OCI-LY1 (cell line): ENCODE results near the gene BST1.

Experiments used
- H2AFZ ChIP-seq: fragments of 200-600 bp; sonication (generic), shearing (Covaris generic); 2 replicates; pipeline ENCODE4 v1.6.0; 2014; ENCODE audit warnings: antibody characterized with exemption, mild to moderate bottlenecking, low read length
- H3F3A ChIP-seq: fragments of 200-600 bp; sonication (generic), shearing (Covaris generic); 2 replicates; pipeline ENCODE4 v1.6.0; 2014; ENCODE audit warnings: mild to moderate bottlenecking, antibody characterized with exemption, low read length, moderate library complexity; ENCODE audit not compliant: insufficient read depth
- H3K27ac ChIP-seq: fragments of 200-600 bp; sonication (generic); 2 replicates; pipeline ENCODE4 v1.5.1; 2014; ENCODE audit warnings: low read length, mixed run types, mild to moderate bottlenecking, low read depth; ENCODE audit not compliant: poor library complexity, severe bottlenecking
- H3K27me3 ChIP-seq: fragments of 200-600 bp; sonication (generic); 2 replicates; pipeline ENCODE4 v1.6.0; 2014; ENCODE audit warnings: antibody characterized with exemption, mild to moderate bottlenecking, low read length, moderate library complexity; ENCODE audit not compliant: insufficient read depth
- H3K36me3 ChIP-seq: fragments of 200-600 bp; sonication (generic); 2 replicates; pipeline ENCODE4 v1.6.1; 2014; ENCODE audit warnings: mild to moderate bottlenecking, antibody characterized with exemption, low read length, moderate library complexity, mixed read lengths; ENCODE audit not compliant: insufficient read depth
- H3K4me1 ChIP-seq: fragments of 200-600 bp; sonication (generic); 2 replicates; pipeline ENCODE4 v1.5.1; 2014; ENCODE audit warnings: mild to moderate bottlenecking, low read length, moderate library complexity; ENCODE audit not compliant: insufficient read depth, severe bottlenecking
- H3K4me2 ChIP-seq: fragments of 200-600 bp; sonication (generic), shearing (Covaris generic); 2 replicates; pipeline ENCODE4 v1.6.1; 2014; ENCODE audit warnings: low read length
- H3K4me3 ChIP-seq: fragments of 200-600 bp; sonication (generic); 2 replicates; pipeline ENCODE4 v1.5.1; 2014; ENCODE audit warnings: low read length, low read depth, mild to moderate bottlenecking, mixed read lengths; ENCODE audit not compliant: poor library complexity, severe bottlenecking
- H3K79me2 ChIP-seq: fragments of 200-600 bp; shearing (Covaris generic); 2 replicates; pipeline ENCODE4 v1.6.1; 2016; ENCODE audit warnings: mixed run types, low read length, mixed read lengths; ENCODE audit not compliant: insufficient read depth
- H3K9ac ChIP-seq: fragments of 200-600 bp; sonication (generic), shearing (Covaris generic); 2 replicates; pipeline ENCODE4 v1.6.1; 2014; ENCODE audit warnings: mild to moderate bottlenecking, low read length, mixed read lengths
- H3K9me2 ChIP-seq: fragments of 200-600 bp; sonication (generic), shearing (Covaris generic); 2 replicates; pipeline ENCODE4 v1.6.1; 2014; ENCODE audit warnings: low read depth, mild to moderate bottlenecking, low read length, mixed read lengths
- H3K9me3 ChIP-seq: fragments of 200-600 bp; shearing (Covaris generic); 2 replicates; pipeline ENCODE4 v1.6.1; 2014; ENCODE audit warnings: low read length, mixed read lengths
- H4K20me1 ChIP-seq: fragments of 200-600 bp; sonication (generic), shearing (Covaris generic); 2 replicates; pipeline ENCODE4 v1.6.0; 2016; ENCODE audit warnings: mild to moderate bottlenecking, low read length; ENCODE audit not compliant: insufficient read depth
- CTCF ChIP-seq: fragments of 200-600 bp; sonication (generic), shearing (Covaris generic); IDR thresholded peaks from 2 replicates; pipeline ENCODE4 v1.5.1; 2017; ENCODE audit warnings: mild to moderate bottlenecking, antibody characterized with exemption, low read length, moderate library complexity, mixed read lengths
- EZH2 ChIP-seq: fragments of 200-600 bp; sonication (generic), shearing (Covaris generic); IDR thresholded peaks from 2 replicates; pipeline ENCODE4 v1.8.0; 2017; ENCODE audit warnings: borderline replicate concordance, mixed run types, mild to moderate bottlenecking, antibody characterized with exemption, low read length, moderate library complexity, mixed read lengths

The BST1 gene

GRCh38 chr4:15707363-15707715 lies 4.5 kb downstream of the BST1 start:
- Histone ChIP-seq H3F3A (no peaks in the 10 kb centered on the region), H3K4me2 (no peak overlapping the region), H2AFZ (no peak overlapping the region), H3K27ac (no peak overlapping the region), H3K9ac (no peak overlapping the region), H3K79me2 (no peaks in the 10 kb centered on the region), H3K4me3 (no peak overlapping the region), H3K27me3 (no peaks in the 10 kb centered on the region), H4K20me1 (no peaks in the 10 kb centered on the region), H3K4me1 (peaks cover 4% of the 10 kb centered on the region), H3K36me3 (no peaks in the 10 kb centered on the region), H3K9me3 (no peaks in the 10 kb centered on the region), H3K9me2 (no peaks in the 10 kb centered on the region)
- TF ChIP-seq CTCF (no peak), EZH2 (no peak)

GRCh38 chr4:15711762-15712161 lies 8.9 kb downstream of the BST1 start:
- Histone ChIP-seq H3K9me3 (no peaks in the 10 kb centered on the region), H3K9me2 (no peaks in the 10 kb centered on the region), H3K27ac (no peak overlapping the region), H3K4me3 (no peak overlapping the region), H3K36me3 (no peaks in the 10 kb centered on the region), H3K4me1 (no peaks in the 10 kb centered on the region), H3F3A (no peaks in the 10 kb centered on the region), H2AFZ (no peak overlapping the region), H4K20me1 (no peaks in the 10 kb centered on the region), H3K4me2 (no peak overlapping the region), H3K79me2 (no peaks in the 10 kb centered on the region), H3K27me3 (no peaks in the 10 kb centered on the region), H3K9ac (no peak overlapping the region)
- TF ChIP-seq CTCF (no peak), EZH2 (no peak)

- TF ChIP-seq EZH2 = no peak
- no peak for TF ChIP-seq CTCF
- no peaks in the 10 kb centered on the region for H3K9me3 ChIP-seq
- H3K79me2 ChIP-seq = no peaks in the 10 kb centered on the region
- H3K9me2 ChIP-seq = no peaks in the 10 kb centered on the region
- no peak overlapping the region for H3K9ac ChIP-seq
- H3K4me2 ChIP-seq = no peak overlapping the region
- no peaks in the 10 kb centered on the region for H3K36me3 ChIP-seq
- H3K27me3 ChIP-seq = no peaks in the 10 kb centered on the region
- H2AFZ ChIP-seq = no peak overlapping the region
- no peaks in the 10 kb centered on the region for H3F3A ChIP-seq
- no peak overlapping the region for H3K4me3 ChIP-seq
- H3K27ac ChIP-seq = no peak overlapping the region
- H3K4me1 ChIP-seq = no peaks in the 10 kb centered on the region
- H4K20me1 ChIP-seq = no peaks in the 10 kb centered on the region
Observed at GRCh38 chr4:15712214-15712613, 9.3 kb downstream of the BST1 start.
